GM10248 (cell line): ENCODE data around the gene HVCN1.

Experiments
- CTCF ChIA-PET: fragments of 300-600 bp; sonication (Branson Sonifier 250); formaldehyde crosslinking; extraction: SDS; loops from one replicate; lab custom pipeline; 2021; ENCODE audit warnings: antibody characterized with exemption; lab: Yijun Ruan, JAX
- POLR2A ChIA-PET: fragments of 350-650 bp; sonication (Branson Sonifier 250); formaldehyde crosslinking; extraction: SDS; loops from one replicate; lab custom pipeline; 2020; ENCODE audit warnings: antibody characterized with exemption; lab: Yijun Ruan, JAX
- DNase-seq: peaks from one replicate; pipeline ENCODE4 v3.0.0; 2012; ENCODE audit errors: extremely low spot score
- TF ChIP-seq, protein P1 (sequence below): IDR thresholded peaks from 2 replicates; pipeline ENCODE4 v1.5.1; 2012; ENCODE audit warnings: mild to moderate bottlenecking, low read depth; ENCODE audit errors: extremely low read depth, missing control alignments, control extremely low read depth

HVCN1 gene

DNA sequence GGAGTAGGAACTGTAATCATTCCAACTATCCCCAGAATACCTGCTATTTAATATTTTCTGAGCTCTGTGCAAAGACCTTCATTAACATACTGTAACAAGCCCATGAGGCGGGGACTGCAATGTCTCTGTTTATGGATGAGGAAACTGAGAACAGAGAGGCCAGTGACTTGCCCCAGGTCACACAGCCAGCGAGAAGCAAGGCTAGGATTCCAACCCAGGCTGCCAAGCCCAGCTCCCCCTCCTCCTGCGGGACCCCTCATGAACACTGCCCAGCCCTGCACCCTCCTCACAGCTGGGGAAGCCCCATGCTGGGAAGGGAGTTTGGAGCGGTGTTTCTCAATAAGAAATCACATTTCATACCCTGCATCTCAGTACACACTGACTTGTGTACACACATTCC lies 10.9 kb downstream of the HVCN1 start:
- CTCF ChIA-PET: interaction anchor here (0.9 to 4.3 kb wide), 7 partner anchors 8 to 228 kb away, joined by 3 to 13 read pairs (median 4); partner anchors contain the start of gene ARPC3
- POLR2A ChIA-PET: interaction anchor here (1.1 to 1.3 kb wide), 2 partner anchors 13 to 64 kb away, joined by 3 read pairs; partner anchors contain the start of gene TCTN1
- DNase-seq: no peak
- TF ChIP-seq, protein P1, sequence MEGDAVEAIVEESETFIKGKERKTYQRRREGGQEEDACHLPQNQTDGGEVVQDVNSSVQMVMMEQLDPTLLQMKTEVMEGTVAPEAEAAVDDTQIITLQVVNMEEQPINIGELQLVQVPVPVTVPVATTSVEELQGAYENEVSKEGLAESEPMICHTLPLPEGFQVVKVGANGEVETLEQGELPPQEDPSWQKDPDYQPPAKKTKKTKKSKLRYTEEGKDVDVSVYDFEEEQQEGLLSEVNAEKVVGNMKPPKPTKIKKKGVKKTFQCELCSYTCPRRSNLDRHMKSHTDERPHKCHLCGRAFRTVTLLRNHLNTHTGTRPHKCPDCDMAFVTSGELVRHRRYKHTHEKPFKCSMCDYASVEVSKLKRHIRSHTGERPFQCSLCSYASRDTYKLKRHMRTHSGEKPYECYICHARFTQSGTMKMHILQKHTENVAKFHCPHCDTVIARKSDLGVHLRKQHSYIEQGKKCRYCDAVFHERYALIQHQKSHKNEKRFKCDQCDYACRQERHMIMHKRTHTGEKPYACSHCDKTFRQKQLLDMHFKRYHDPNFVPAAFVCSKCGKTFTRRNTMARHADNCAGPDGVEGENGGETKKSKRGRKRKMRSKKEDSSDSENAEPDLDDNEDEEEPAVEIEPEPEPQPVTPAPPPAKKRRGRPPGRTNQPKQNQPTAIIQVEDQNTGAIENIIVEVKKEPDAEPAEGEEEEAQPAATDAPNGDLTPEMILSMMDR: no peak

GRCh38 chr12:110677206-110677911 lies 11.6 kb downstream of the HVCN1 start:
- ChIA-PET CTCF (interaction anchor here (0.9 to 4.3 kb wide), 8 partner anchors 9 to 228 kb away, joined by 3 to 13 read pairs (median 4); partner anchors contain the start of gene ARPC3), POLR2A (interaction anchor here (0.5 to 1.3 kb wide), 4 partner anchors 9 to 64 kb away, joined by 3 read pairs; partner anchors contain the start of gene TCTN1)
- TF ChIP-seq, protein P1: no peak
- DNase-seq: peak; percentile 77

DNA sequence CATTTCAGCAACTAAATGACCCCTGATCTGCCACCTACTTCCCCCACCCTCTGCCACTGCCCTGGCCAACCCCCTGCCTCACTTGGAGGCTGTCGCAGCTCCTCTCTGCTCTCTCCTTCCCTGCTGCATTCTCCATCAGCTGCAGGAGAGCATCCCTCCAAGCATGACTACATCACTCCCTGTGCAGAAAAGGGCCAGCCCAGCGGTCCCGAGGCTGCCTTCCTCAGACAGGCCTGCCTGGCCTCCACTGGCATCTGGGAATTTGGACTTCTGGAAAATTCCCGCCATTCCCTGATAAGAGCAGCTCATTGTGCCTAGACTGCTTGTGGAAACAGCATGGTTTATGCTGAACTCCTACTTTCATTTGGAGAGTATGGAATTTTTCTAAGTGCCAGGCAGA lies 12.7 kb downstream of the HVCN1 start:
- CTCF ChIA-PET: interaction anchor here (0.9 to 4.3 kb wide), 4 partner anchors 12 to 227 kb away, joined by 3 to 13 read pairs (median 4); partner anchors contain the start of gene ARPC3
- DNase-seq: no peak
- POLR2A ChIA-PET: no interaction called here
- TF ChIP-seq, protein P1: no peak

DNA sequence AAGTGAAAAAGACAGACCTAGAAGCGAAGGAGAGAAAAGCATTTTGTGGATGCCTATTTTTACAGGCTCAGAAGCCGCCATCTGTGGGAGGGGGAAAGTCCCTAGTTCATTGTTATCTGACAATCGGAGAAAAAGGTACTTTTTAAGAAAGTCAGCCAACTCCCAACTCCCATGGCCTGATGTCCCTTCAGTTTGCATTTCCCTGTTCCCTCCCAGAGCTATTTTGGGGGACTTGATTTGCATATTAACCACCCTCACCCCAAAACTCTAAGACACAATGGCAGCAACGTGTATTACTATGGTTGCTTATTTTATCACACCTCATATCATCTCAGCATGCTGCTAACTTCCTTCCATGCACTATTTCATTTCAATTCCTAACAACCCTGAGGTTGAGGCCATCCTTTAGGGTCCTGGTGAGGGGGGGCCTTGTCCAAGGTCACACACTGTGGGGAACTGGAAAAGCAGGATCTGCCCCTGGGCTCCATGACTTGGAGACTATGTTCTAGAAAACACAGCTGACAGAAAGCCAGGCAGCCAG lies 18.7 kb downstream of the HVCN1 start:
- TF ChIP-seq, protein P1: no peak
- POLR2A ChIA-PET: interaction anchor here (0.6 to 1.0 kb wide), 2 partner anchors 12 to 50 kb away, joined by 3 to 4 read pairs; no protein-coding TSS in a partner anchor
- DNase-seq: peak; percentile 74
- CTCF ChIA-PET: interaction anchor here (1.2 kb wide), 1 partner anchor 202 kb away, joined by 3 read pairs; the partner anchor contains the start of genes FAM216A and GPN3

- peak; percentile 31 for DNase-seq
- ChIA-PET CTCF (interaction anchor here (1.2 to 1.5 kb wide), 2 partner anchors 12 to 49 kb away, joined by 5 read pairs; no protein-coding TSS in a partner anchor), POLR2A (interaction anchor here (0.5 to 1.0 kb wide), 3 partner anchors 8 to 49 kb away, joined by 3 to 7 read pairs (median 4); no protein-coding TSS in a partner anchor)
- TF ChIP-seq, protein P1: no peak
Observed at GRCh38 chr12:110669193-110669502, 19.8 kb downstream of the HVCN1 start.

GRCh38 chr12:110668480-110669192 lies 20.3 kb downstream of the HVCN1 start:
- TF ChIP-seq, protein P1: no peak
- POLR2A ChIA-PET: interaction anchor here (0.5 to 1.0 kb wide), 6 partner anchors 8 to 237 kb away, joined by 3 to 7 read pairs (median 3); no protein-coding TSS in a partner anchor
- CTCF ChIA-PET: interaction anchor here (0.8 to 2.0 kb wide), 8 partner anchors 9 to 218 kb away, joined by 3 to 7 read pairs (median 4); no protein-coding TSS in a partner anchor
- no peak for DNase-seq
